Central memory CD8-positive, alpha-beta T cell (primary cell): ENCODE data around the gene ESYT3.
"Not testable (repeated sequence)": the region's sequence is repeated elsewhere in the genome, so short reads cannot be mapped to it uniquely, and the experiment has no call there.

Source experiments
- ATAC-seq: fragments of 150-1000 bp; cut with Tn5 transposase; replicated peaks from 2 replicates; pipeline ENCODE4 v1.10.0; 2022; ENCODE audit warnings: mild to moderate bottlenecking, moderate FRiP score, moderate number of reproducible peaks; ENCODE audit not compliant: poor library complexity, severe bottlenecking; ENCODE audit errors: extremely low read depth
- DNase-seq, 2 donors: peaks; one replicate each; pipeline ENCODE4 v3.0.0; 2021; ENCODE audit warnings: low spot score in 2 of 2
- H3K27ac Mint-ChIP-seq: one replicate; pipeline ENCODE4 v1.8.0; 2022; ENCODE audit warnings: low read depth, mild to moderate bottlenecking, moderate library complexity, mixed read lengths
- H3K27me3 Mint-ChIP-seq: one replicate; pipeline ENCODE4 v1.8.0; 2022; ENCODE audit warnings: mixed read lengths
- H3K36me3 Mint-ChIP-seq: one replicate; pipeline ENCODE4 v1.8.0; 2022; ENCODE audit warnings: mild to moderate bottlenecking, moderate library complexity, mixed read lengths; ENCODE audit not compliant: insufficient read depth
- H3K4me1 Mint-ChIP-seq: one replicate; pipeline ENCODE4 v1.8.0; 2022; ENCODE audit warnings: mixed read lengths
- H3K4me3 Mint-ChIP-seq: one replicate; pipeline ENCODE4 v1.8.0; 2022; ENCODE audit warnings: mild to moderate bottlenecking, moderate library complexity, mixed read lengths
- H3K9me3 Mint-ChIP-seq: one replicate; pipeline ENCODE4 v1.8.0; 2022; ENCODE audit warnings: mixed read lengths

The ESYT3 gene

DNA sequence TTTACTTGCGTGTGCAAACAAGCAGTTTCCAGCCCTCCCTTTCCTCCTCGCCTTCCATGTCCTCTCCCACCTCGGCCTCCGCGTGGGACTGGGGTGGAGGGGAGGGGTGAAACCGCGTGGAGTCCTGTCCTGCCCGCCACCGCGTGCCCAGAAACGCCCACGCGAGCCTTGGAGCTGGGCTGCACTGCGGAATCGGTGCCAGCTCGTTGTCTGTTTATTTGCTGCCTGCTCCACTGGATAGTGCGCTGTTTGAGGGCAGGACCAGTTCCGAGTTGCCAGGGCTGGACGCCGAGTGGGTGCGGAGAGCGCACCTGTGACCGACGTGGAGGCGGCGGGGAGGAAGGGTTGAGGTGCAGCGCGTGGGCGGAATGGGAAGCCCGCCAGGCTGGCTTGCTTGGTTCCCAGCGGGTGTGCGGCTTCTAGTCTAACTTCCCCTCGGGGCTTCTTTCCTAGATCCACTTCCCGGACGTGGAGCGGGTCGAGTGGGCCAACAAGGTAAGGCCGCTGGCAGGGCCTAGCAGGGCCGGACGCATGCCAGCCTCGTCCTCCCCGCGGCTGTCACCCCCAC is 17.3 kb downstream of the ESYT3 start:
- Mint-ChIP-seq H3K4me3 (no peak overlapping the region), H3K4me1 (no peaks in the 10 kb centered on the region), H3K36me3 (no peaks in the 10 kb centered on the region), H3K9me3 (no peaks in the 10 kb centered on the region), H3K27me3 (no peaks in the 10 kb centered on the region), H3K27ac (no peak overlapping the region)
- ATAC-seq (no peak), DNase-seq (no peak)

DNA sequence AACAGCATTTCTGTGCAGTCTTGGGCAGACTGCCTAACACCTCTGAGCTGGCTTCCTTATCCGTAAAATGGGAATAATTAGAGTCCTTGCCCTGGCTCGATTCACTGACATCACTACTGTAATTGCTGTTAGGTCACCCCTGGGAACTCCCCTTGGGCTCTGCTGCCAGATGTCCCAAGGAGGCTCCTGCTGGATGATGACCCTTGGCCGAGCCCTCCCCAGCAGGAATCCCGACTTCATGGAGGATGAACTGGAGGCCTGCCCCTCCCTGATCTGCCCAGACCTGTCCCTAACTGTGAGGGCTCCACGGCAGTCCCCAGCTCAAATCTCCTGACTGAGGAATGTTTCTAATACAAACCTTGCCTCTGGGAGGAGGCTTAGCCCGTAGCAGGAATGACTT is 18.0 kb downstream of the ESYT3 start:
- no peak for DNase-seq
- Mint-ChIP-seq H3K4me1 (no peaks in the 10 kb centered on the region), H3K4me3 (no peak overlapping the region), H3K36me3 (no peaks in the 10 kb centered on the region), H3K9me3 (no peaks in the 10 kb centered on the region), H3K27ac (no peak overlapping the region), H3K27me3 (peaks cover 3% of the 10 kb centered on the region)
- ATAC-seq = no peak

DNA sequence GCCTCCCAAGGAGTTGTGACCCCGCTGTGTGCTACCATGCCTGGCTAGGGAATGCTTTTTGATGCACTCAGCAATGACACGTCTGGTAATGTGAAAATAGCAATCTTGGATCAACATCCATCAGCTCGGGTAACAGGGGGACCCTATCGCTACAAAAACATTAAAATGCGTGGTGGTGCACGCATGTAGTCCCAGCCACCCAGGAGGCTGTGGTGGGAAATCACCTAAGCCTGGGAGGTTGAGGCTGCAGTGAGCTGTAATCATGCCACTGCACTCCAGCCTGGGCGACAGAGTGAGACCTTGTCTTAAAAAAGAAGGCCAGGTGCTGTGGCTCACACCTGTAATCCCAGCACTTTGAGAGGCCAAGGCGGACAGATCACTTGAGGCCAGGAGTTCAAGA is 19.5 kb downstream of the ESYT3 start:
- H3K36me3 Mint-ChIP-seq, DNase-seq: not testable (repeated sequence)

DNA sequence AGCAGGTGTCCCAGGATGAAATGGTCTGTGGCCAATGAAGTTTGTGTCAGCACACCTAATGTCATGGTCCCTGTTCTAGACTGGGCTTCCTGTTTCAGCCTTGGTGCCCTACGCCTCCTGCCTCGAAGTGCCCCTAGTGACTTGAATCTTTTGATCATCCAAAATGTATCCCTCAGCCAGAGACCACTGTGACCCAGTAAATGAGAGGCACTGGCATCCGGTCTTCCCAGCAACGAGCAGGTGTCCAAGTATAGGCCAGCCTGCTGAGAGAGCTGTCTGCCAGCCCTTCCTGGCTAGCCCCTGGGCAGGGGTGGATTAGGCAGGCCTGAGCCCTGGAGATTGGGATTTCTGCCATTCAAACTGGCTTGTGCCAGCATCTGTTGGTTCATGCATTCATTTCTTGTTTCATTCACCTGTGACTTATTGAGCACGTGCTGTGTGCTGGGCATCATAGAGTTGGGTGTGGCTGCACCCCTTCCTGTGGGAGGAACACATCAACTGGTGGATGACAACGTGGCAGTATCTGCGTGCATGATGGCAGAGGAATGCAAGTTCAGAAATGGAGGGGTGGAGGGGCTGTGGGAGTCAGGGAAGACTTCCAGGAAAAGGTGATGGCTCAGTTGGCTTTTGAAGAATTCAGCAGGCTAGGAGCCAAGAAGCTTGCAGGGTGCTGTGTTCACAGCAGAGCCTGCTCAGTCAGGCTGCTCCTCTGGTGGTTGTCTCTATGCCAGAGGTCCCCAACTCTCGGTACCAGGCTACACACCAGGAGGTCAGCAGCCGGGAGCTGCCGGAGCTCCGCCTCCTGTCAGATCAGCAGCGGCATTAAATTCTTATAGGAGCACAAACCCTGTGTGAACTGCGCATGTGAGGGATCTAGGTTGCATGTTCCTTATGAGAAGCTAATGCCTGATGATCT is 21.6 kb downstream of the ESYT3 start:
- Mint-ChIP-seq H3K4me3 (no peak overlapping the region), H3K9me3 (no peaks in the 10 kb centered on the region), H3K27ac (no peak overlapping the region), H3K36me3 (no peaks in the 10 kb centered on the region), H3K27me3 (peaks cover 14% of the 10 kb centered on the region), H3K4me1 (no peaks in the 10 kb centered on the region)
- ATAC-seq (no peak), DNase-seq (no peak)

More for the DNA sequence above, 19.5 kb downstream of the ESYT3 start:
- H3K27ac Mint-ChIP-seq, H3K4me1 Mint-ChIP-seq, H3K4me3 Mint-ChIP-seq, H3K9me3 Mint-ChIP-seq, ATAC-seq: not testable (repeated sequence)
- peaks cover 14% of the 10 kb centered on the region for H3K27me3 Mint-ChIP-seq

DNA sequence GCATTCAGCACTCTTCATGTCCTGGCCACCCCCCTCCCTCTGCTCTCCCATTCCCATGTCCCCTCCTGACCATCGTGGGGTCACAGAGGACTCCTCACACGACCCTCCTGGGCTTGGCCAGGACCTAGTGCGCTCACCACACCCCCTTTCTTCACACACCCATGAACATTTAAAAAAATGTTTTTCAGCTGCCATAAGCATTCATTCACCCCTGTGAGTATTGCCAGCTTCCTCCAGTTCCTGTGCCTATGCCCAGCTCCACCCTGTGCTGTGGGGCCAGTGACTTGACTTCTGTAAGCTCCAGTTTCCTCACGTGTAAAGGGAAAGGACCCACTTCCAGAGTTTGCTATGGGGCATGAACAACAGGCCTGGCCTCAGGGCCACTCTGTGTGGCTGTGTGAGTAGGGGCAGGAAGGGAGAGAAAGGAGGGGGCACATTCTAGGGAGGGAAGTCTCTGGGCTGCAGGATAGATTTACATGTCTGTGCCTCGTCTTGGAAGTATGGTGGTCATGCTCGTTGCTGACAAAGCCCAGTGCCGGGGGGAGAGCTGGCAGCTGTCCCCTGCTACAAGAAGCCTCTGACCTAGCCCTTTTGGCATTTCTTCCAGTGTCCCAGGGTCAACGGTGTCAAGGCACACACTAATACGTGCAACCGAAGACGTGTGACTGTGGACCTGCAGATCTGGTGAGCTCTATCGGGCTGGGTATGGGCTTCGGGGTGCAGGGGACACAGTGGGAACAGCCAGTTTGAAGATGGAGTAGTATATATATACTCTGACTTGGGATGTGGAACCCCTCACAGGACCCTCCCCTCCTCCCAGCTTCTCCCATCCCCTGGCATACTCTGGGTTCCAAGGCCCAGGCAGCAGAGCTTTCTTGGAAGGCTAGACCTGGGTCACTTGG is 22.8 kb downstream of the ESYT3 start:
- Mint-ChIP-seq H3K27ac (no peak overlapping the region), H3K27me3 (peaks cover 14% of the 10 kb centered on the region), H3K4me1 (no peaks in the 10 kb centered on the region), H3K36me3 (no peaks in the 10 kb centered on the region), H3K4me3 (no peak overlapping the region), H3K9me3 (no peaks in the 10 kb centered on the region)
- DNase-seq (no peak), ATAC-seq (no peak)

DNA sequence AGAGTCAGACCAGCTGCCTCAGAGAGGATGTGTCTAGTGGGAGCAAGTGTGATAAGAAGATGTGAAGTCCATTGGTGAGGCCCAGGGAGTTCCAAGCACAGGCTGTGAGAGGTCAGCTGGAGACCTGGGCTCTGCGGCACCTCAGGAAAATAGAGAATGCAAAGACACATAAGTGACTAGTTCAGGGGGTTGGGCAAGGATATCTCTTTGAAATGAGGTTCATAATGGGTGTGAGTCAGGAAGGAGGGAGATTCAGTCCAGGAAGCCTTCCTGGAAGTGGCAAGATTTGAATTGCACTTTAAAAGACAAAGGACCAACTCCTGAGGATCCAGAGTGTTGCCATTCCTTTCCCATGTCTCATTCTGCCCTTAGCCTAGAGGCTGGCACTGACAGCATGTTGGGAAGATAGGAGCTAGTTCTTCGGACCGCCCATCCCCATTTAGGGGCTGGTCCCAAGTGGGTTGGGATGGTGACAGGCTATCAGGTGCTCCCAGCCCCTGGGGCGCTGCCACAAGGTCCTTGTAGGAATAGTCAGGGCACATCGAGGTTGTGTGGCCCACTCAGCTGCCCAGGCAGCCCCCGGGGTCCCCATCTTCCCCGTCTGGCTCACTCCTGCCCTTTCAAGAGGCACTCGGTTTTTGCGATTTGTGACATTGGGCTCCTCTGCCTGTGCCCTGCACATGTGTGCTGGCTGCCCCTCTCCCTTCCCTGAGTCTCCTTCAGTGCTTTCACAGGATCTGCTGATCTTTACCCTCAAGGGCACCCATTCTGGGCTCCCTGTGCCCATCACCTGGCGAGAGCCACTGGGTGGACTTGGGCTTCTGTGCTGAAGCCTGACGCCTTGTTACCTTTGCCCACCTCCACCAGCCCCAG is 23.7 kb downstream of the ESYT3 start:
- H3K36me3 Mint-ChIP-seq = no peaks in the 10 kb centered on the region
- H3K4me1 Mint-ChIP-seq = no peaks in the 10 kb centered on the region
- H3K27me3 Mint-ChIP-seq = peaks cover 21% of the 10 kb centered on the region
- ATAC-seq (no peak), DNase-seq (no peak)
- H3K4me3 Mint-ChIP-seq = no peak overlapping the region
- H3K27ac Mint-ChIP-seq = no peak overlapping the region
- H3K9me3 Mint-ChIP-seq = no peaks in the 10 kb centered on the region

DNA sequence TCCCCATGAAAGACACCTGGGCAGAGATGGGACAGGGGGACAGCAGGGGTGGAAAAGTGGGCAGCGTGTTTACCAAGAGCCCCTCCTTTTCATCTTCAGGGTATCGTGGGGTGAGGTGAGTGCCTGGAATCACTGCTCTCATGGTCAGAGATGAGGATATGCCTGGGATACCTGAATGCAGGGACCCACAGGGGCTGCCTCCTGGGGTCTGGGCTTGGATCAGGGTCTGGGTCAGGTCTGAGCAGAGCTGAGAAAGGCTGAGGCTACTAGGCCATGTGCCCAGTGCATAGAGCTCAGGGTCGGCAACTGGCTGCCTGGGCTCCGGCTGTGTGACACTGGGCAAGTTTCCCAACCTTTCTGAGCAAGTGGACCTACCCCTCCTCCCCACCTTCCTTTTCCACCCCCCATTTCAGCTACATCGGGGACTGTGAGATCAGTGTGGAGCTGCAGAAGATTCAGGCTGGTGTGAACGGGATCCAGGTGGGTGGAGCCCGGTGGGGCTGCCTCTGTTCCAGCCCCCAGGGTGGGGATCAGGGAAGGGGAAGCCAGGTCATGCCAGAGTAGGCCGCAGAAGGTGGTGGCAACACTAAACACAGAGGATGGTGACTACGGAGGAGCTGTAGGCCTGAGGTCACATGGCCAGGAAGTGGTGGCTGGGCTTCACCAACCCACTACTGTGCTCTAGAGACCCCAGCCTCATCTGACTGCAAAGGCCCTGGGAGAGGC is 24.5 kb downstream of the ESYT3 start:
- Mint-ChIP-seq H3K36me3 (no peaks in the 10 kb centered on the region), H3K9me3 (no peaks in the 10 kb centered on the region), H3K27me3 (peaks cover 21% of the 10 kb centered on the region), H3K27ac (no peak overlapping the region), H3K4me3 (no peak overlapping the region), H3K4me1 (no peaks in the 10 kb centered on the region)
- no peak for DNase-seq
- no peak for ATAC-seq

DNA sequence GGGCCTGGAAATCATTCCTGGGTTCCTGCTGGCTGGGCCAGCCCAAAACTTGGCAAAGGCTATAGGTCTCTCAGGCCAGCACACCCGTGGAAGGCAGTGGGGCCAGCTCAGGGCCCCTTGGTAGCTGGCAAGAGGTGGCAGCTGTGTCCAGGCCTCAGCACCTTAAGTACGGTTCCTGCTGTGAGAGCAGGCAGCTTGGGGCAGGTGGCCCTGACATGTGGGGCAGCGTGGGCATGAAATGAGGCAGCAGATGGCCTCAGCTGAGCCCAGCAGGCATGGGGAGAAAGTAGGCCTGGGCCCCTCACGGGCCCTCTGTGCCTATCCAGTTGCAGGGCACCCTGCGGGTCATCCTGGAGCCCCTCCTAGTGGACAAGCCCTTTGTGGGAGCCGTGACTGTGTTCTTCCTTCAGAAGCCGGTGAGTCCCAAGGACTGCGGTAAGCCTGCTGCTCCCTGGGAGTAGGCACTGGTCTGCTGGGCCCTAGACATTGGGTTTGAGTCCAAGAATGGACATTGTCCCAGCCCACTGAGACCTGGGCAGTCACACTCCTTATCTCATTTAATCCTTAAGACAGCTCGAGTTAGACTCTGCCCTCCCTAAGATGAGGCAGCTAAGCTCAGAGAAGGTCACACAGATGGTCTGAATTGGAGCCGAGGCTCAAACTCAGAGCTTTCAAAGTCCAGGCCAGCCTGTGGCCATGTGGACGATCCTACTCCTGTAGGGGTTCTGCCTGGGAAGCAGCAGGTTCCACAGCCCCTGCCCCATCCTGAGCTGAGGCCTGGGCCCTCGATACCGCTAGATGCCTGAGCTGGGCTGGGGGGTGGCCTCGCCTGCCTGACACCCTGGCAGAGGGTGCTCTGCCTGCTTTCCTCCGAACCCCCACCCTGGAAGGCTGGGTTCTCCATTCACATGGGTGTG is 25.5 kb downstream of the ESYT3 start:
- Mint-ChIP-seq H3K36me3 (no peaks in the 10 kb centered on the region), H3K27me3 (peaks cover 25% of the 10 kb centered on the region), H3K9me3 (no peaks in the 10 kb centered on the region), H3K27ac (no peak overlapping the region), H3K4me1 (no peaks in the 10 kb centered on the region), H3K4me3 (no peak overlapping the region)
- DNase-seq (no peak), ATAC-seq (no peak)

DNA sequence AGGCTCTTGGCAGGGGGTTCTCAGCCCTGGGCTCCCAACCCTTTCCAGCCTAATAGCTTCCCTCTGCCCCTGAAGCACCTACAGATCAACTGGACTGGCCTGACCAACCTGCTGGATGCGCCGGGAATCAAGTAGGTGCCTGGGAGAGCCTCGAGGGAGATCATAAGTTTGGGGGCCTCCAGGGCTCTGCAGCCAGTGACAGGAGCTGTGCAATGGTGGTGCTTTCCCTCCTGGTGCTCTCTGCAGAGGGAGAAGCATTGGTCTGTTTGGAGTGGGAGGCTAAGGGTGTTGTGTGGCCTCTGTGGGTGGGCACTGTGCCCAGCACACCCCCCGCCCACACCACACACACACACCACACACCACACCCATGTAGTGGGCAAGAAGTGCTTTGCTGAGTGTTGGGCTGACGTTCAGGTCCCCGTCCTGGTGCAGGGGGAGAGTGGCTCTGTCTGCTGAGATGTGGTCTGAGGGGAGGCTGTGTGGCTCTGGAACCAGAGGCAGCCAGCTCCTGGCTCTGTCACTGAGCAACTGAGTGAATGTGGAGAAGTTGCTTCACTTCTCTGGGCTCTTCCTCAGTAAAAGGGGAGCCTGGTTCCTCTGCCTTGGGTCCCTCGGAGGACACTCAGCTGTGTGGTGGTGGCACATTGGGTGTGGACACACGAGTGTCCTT is 26.3 kb downstream of the ESYT3 start:
- Mint-ChIP-seq H3K36me3 (no peaks in the 10 kb centered on the region), H3K27me3 (peaks cover 29% of the 10 kb centered on the region), H3K4me3 (no peak overlapping the region), H3K27ac (no peak overlapping the region), H3K4me1 (no peaks in the 10 kb centered on the region), H3K9me3 (no peaks in the 10 kb centered on the region)
- ATAC-seq (no peak), DNase-seq (no peak)

DNA sequence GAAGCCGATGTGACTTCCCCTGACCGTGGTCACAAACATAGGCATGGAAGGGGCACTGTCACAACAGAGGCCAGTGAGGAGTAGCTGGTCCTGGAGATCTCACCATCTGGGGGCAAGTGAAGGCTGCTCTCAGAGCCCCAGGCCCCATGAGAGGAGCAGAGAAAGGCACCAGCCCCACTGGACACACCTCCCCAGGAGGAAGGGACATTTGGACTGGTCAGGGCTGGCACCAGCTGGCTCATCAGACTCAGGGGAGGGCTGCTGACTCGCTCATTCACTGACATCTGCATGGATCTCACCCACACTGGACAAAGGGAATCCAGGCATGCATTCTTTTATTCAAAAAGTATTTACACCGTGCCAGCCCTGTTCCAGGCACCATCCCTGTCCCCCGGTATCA is 26.8 kb downstream of the ESYT3 start:
- H3K36me3 Mint-ChIP-seq = no peaks in the 10 kb centered on the region
- H3K4me3 Mint-ChIP-seq = no peak overlapping the region
- peaks cover 29% of the 10 kb centered on the region for H3K27me3 Mint-ChIP-seq
- ATAC-seq (no peak), DNase-seq (no peak)
- no peak overlapping the region for H3K27ac Mint-ChIP-seq
- H3K9me3 Mint-ChIP-seq = no peaks in the 10 kb centered on the region
- no peaks in the 10 kb centered on the region for H3K4me1 Mint-ChIP-seq
